IMR-90 (cell line): ENCODE results near the gene PRSS56. TPM values are rescaled to one million over a fixed set of nuclear protein-coding genes. Genes with fewer than 3 reads are reported as not detected.

Experiments used
- ATAC-seq: fragments of 200-7000 bp; cut with Tn5 transposase; 2 replicates; pipeline ENCODE4 v1.9.1; 2020; ENCODE audit warnings: low read depth, mild to moderate bottlenecking, moderate library complexity
- BruUV-seq: library from RNA; stranded (reverse); fragments of 400-500 nt; replicated peaks from 2 replicates; lab custom pipeline; 2021; lab: Mats Ljungman, UMichigan
- CTCF ChIA-PET: fragments of 300-600 bp; formaldehyde crosslinking; extraction: SDS; loops from one replicate; lab custom pipeline; 2021; ENCODE audit warnings: antibody characterized with exemption; lab: Yijun Ruan, JAX
- POLR2A ChIA-PET: fragments of 300-600 bp; sonication (Branson Sonifier 250); formaldehyde crosslinking; loops from one replicate; lab custom pipeline; 2022; ENCODE audit warnings: antibody characterized with exemption; ENCODE audit not compliant: unreplicated experiment; lab: Charles Lee
- DNase-seq: peaks from one replicate; pipeline ENCODE4 v3.0.0; 2013
- H2AFZ ChIP-seq: replicated peaks from 2 replicates; pipeline ENCODE3; 2013; ENCODE audit warnings: low read length, mild to moderate bottlenecking; ENCODE audit not compliant: poor library complexity
- H2AK5ac ChIP-seq: 2 replicates; pipeline ENCODE4 v1.6.1; 2013; ENCODE audit warnings: low read depth, low read length, inconsistent platforms
- H2AK9ac ChIP-seq: replicated peaks from 2 replicates; pipeline ENCODE3; 2013; ENCODE audit warnings: mild to moderate bottlenecking, low read depth, low read length, moderate library complexity; ENCODE audit not compliant: poor library complexity
- H2BK120ac ChIP-seq: 2 replicates; pipeline ENCODE4 v1.6.1; 2013; ENCODE audit warnings: low read depth, low read length, inconsistent platforms
- H2BK15ac ChIP-seq: 3 replicates; pipeline ENCODE4 v1.6.1; 2013; ENCODE audit warnings: low read depth, low read length, inconsistent platforms
- H2BK20ac ChIP-seq: 2 replicates; pipeline ENCODE4 v1.6.1; 2013; ENCODE audit warnings: low read depth, mild to moderate bottlenecking, inconsistent platforms, low read length, moderate library complexity
- H2BK5ac ChIP-seq: 2 replicates; pipeline ENCODE4 v1.6.1; 2013; ENCODE audit warnings: mild to moderate bottlenecking, low read depth, low read length, inconsistent platforms; ENCODE audit not compliant: poor library complexity, severe bottlenecking
- H3K14ac ChIP-seq: replicated peaks from 2 replicates; pipeline ENCODE4 v1.6.1; 2013; ENCODE audit warnings: low read depth, low read length, inconsistent platforms
- H3K18ac ChIP-seq: 2 replicates; pipeline ENCODE4 v1.6.1; 2013; ENCODE audit warnings: low read depth, low read length, control low read depth
- H3K23ac ChIP-seq: 2 replicates; pipeline ENCODE4 v1.6.1; 2013; ENCODE audit warnings: low read depth, low read length, inconsistent platforms
- H3K27ac ChIP-seq: 2 replicates; pipeline ENCODE4 v1.5.1; 2013; ENCODE audit warnings: mild to moderate bottlenecking, control low read depth, low read length; ENCODE audit not compliant: insufficient read depth
- H3K27me3 ChIP-seq: 2 replicates; pipeline ENCODE4 v1.6.1; 2013; ENCODE audit warnings: low read length; ENCODE audit not compliant: control insufficient read depth, insufficient read depth
- H3K36me3 ChIP-seq: 2 replicates; pipeline ENCODE4 v1.6.1; 2013; ENCODE audit warnings: low read length, mixed read lengths; ENCODE audit not compliant: control insufficient read depth, insufficient read depth
- H3K4ac ChIP-seq: 2 replicates; pipeline ENCODE4 v1.6.1; 2013; ENCODE audit warnings: low read depth, low read length, inconsistent platforms
- H3K4me1 ChIP-seq: 2 replicates; pipeline ENCODE4 v1.6.1; 2013; ENCODE audit warnings: low read length, mixed read lengths; ENCODE audit not compliant: control insufficient read depth, insufficient read depth
- H3K4me2 ChIP-seq: 2 replicates; pipeline ENCODE4 v1.6.1; 2013; ENCODE audit warnings: low read depth, mild to moderate bottlenecking, control low read depth, low read length, moderate library complexity
- H3K4me3 ChIP-seq: 2 replicates; pipeline ENCODE4 v1.5.1; 2013; ENCODE audit warnings: low read depth, mild to moderate bottlenecking, control low read depth, low read length, moderate library complexity; ENCODE audit not compliant: insufficient read depth
- H3K56ac ChIP-seq: 2 replicates; pipeline ENCODE4 v1.6.1; 2013; ENCODE audit warnings: low read length, inconsistent platforms; ENCODE audit not compliant: insufficient read depth; ENCODE audit errors: extremely low read depth
- H3K79me1 ChIP-seq, 2 experiments: 2 replicates each; pipeline ENCODE4 v1.6.1; 2013; ENCODE audit warnings: low read length in 2 of 2, inconsistent platforms in 1 of 2, low read depth in 1 of 2
- H3K9ac ChIP-seq: 2 replicates; pipeline ENCODE4 v1.6.1; 2013; ENCODE audit warnings: low read depth, low read length, control low read depth
- H3K9me1 ChIP-seq: 2 replicates; pipeline ENCODE4 v1.6.1; 2013; ENCODE audit warnings: low read length, inconsistent platforms; ENCODE audit not compliant: insufficient read depth
- H3K9me3 ChIP-seq: 2 replicates; pipeline ENCODE4 v1.6.1; 2013; ENCODE audit warnings: low read length; ENCODE audit not compliant: control insufficient read depth, insufficient read depth
- H4K20me1 ChIP-seq: 2 replicates; pipeline ENCODE4 v1.6.1; 2013; ENCODE audit warnings: low read length, inconsistent platforms; ENCODE audit not compliant: insufficient read depth
- H4K5ac ChIP-seq: 2 replicates; pipeline ENCODE4 v1.6.1; 2013; ENCODE audit warnings: mild to moderate bottlenecking, low read depth, low read length, control low read depth
- H4K8ac ChIP-seq, 2 experiments: 2 replicates each; pipeline ENCODE4 v1.6.1; 2013; ENCODE audit warnings: low read depth in 2 of 2, low read length in 2 of 2, control low read depth in 1 of 2, inconsistent platforms in 1 of 2
- H4K91ac ChIP-seq: 2 replicates; pipeline ENCODE4 v1.6.1; 2013; ENCODE audit warnings: low read depth, low read length, inconsistent platforms; ENCODE audit not compliant: insufficient read depth
- RFX5 ChIP-seq: IDR thresholded peaks from 2 replicates; pipeline ENCODE4 v1.8.0; 2012; ENCODE audit warnings: low read depth, mild to moderate bottlenecking, low read length, moderate library complexity
- WGBS, 2 experiments: methylation state at CpG; one replicate each; pipeline versions ENCODE4 v1.1.5 to v1.1.7; 2013; ENCODE audit warnings: missing lambda C conversion rate in 2 of 2; ENCODE audit not compliant: insufficient read length in 1 of 2; ENCODE audit errors: extremely low coverage in 2 of 2; 5-methylcytosine and 5-hydroxymethylcytosine counted together
- dilution Hi-C: fragments of 300-500 bp; cut with HindIII; formaldehyde crosslinking; loops from one replicate; pipeline ENCODE4 v1.14.3; 2018; ENCODE audit warnings: low sequenced_read_pairs; ENCODE audit not compliant: unreplicated experiment
- in situ Hi-C: fragments of 300-500 bp; cut with MboI; formaldehyde crosslinking; loops from 3 replicates; pipeline ENCODE4 v1.14.3; 2019; ENCODE audit warnings: low sequenced_read_pairs, inconsistent platforms, mixed read lengths
- intact Hi-C: fragments of 100-400 bp; cut with micrococcal nuclease; formaldehyde crosslinking; loops from 2 replicates; pipeline ENCODE4 v1.10.0; 2022
- polyA plus RNA-seq, 3 experiments: library from polyadenylated mRNA; depleted of rRNA; stranded (reverse); fragments of >200 nt; gene quantifications; 2 replicates each; pipeline ENCODE4 v1.2.3, GENCODE V29; 2012; ENCODE audit warnings: low replicate concordance in 1 of 3
- total RNA-seq: library from RNA; depleted of rRNA; stranded (reverse); fragments of >200 nt; gene quantifications from 2 replicates; pipeline ENCODE4 v1.2.3, GENCODE V29; 2012

The PRSS56 gene
- total and polyA plus RNA-seq, 2 of the 4 experiments (the other 2 are of a cell fraction), result not detected

- no peak overlapping the region for H2BK15ac ChIP-seq
- DNase-seq, result no peak
- dilution Hi-C loops (no loop called here), intact Hi-C loops (no loop called here), in situ Hi-C loops (no loop called here)
- H3K23ac ChIP-seq, result no peak overlapping the region
- ChIA-PET POLR2A (no interaction called here), CTCF (no interaction called here)
- TF ChIP-seq RFX5, result no peak
- ATAC-seq, result no peak
- no peak overlapping the region for H2BK20ac ChIP-seq
- no peak overlapping the region for H2AK9ac ChIP-seq
- H3K27ac ChIP-seq, result no peak overlapping the region
- WGBS, 2 experiments, result 97% methylated on average over 6 of the region's 14 CpGs; no CpG with 5 or more reads in 1 of the 2 experiments
- no peak overlapping the region for H2BK120ac ChIP-seq
- no peak overlapping the region for H3K4ac ChIP-seq
- peaks cover 4% of the 10 kb centered on the region; the same call in 1 of the 2 replicates for H3K36me3 ChIP-seq
- H2BK5ac ChIP-seq, result no peak overlapping the region
- no peaks in the 10 kb centered on the region for H3K9me3 ChIP-seq
- H3K9me1 ChIP-seq, result peaks cover 7% of the 10 kb centered on the region; the same call in 1 of the 2 replicates
- H3K4me2 ChIP-seq, result no peak overlapping the region
- no peak overlapping the region for H4K8ac ChIP-seq
- H3K27me3 ChIP-seq, result peaks cover 9% of the 10 kb centered on the region
- H3K9ac ChIP-seq, result no peak overlapping the region
- H3K56ac ChIP-seq, result no peak overlapping the region
- no peak overlapping the region for H4K5ac ChIP-seq
- H3K18ac ChIP-seq, result no peak overlapping the region
- no peak overlapping the region for H4K91ac ChIP-seq
- H3K79me1 ChIP-seq, result peaks cover 0 to 14% of the 10 kb centered on the region in 2 experiments; a peak in 2 of 4 replicates
- H3K4me1 ChIP-seq, result no peaks in the 10 kb centered on the region; the same call in 1 of the 2 replicates
- no peak overlapping the region for H2AFZ ChIP-seq
- H3K4me3 ChIP-seq, result no peak overlapping the region
- no peaks in the 10 kb centered on the region; the same call in 1 of the 2 replicates for H4K20me1 ChIP-seq
- no peak overlapping the region for H2AK5ac ChIP-seq
- BruUV-seq, result no TSS peak
- no peak overlapping the region for H3K14ac ChIP-seq
These were observed 23.3 kb downstream of the PRSS56 start for GRCh38 chr2:232543491-232543890.
